Measurements from ENCODE around the gene RIPOR3.
"Not testable (repeated sequence)": the region's sequence is repeated elsewhere in the genome, so short reads cannot be mapped to it uniquely, and the experiment has no call there.

The RIPOR3 gene

GRCh38 chr20:50658804-50659380, 32.5 kb downstream of the RIPOR3 start:
- no peak for DNase-seq (ENCODE audit: low spot score)

GRCh38 chr20:50655311-50655880, 35.9 kb downstream of the RIPOR3 start:
- DNase-seq (ENCODE audit: low spot score): no peak

- no peak for DNase-seq (ENCODE audit: low spot score)
Measured at GRCh38 chr20:50654904-50655303, 36.4 kb downstream of the RIPOR3 start.

- peak; percentile 41 for DNase-seq (ENCODE audit: low spot score)
Measured at GRCh38 chr20:50652702-50653294, 38.5 kb downstream of the RIPOR3 start.

GRCh38 chr20:50651676-50652075, 39.7 kb downstream of the RIPOR3 start:
- no peak for DNase-seq (ENCODE audit: low spot score)

GRCh38 chr20:50649590-50649989, 41.8 kb downstream of the RIPOR3 start:
- no peak for DNase-seq (ENCODE audit: low spot score)

GRCh38 chr20:50648651-50649050, 42.7 kb downstream of the RIPOR3 start:
- no peak for DNase-seq (ENCODE audit: low spot score)

- DNase-seq (ENCODE audit: low spot score): no peak
Measured at GRCh38 chr20:50646483-50646996, 44.8 kb downstream of the RIPOR3 start.

GRCh38 chr20:50645253-50646068, 45.9 kb downstream of the RIPOR3 start:
- DNase-seq (ENCODE audit: low spot score): no peak

- no peak for DNase-seq (ENCODE audit: low spot score)
Measured at GRCh38 chr20:50642288-50642803, 49.0 kb downstream of the RIPOR3 start.

- DNase-seq (ENCODE audit: low spot score): not testable (repeated sequence)
Measured at GRCh38 chr20:50641625-50642287, 49.6 kb downstream of the RIPOR3 start.

- not testable (repeated sequence) for DNase-seq (ENCODE audit: low spot score)
Measured at GRCh38 chr20:50639971-50640711, 51.2 kb downstream of the RIPOR3 start.

GRCh38 chr20:50638015-50638847, 53.1 kb downstream of the RIPOR3 start:
- not testable (repeated sequence) for DNase-seq (ENCODE audit: low spot score)

GRCh38 chr20:50636601-50637540, 54.5 kb downstream of the RIPOR3 start:
- no peak for DNase-seq (ENCODE audit: low spot score)

- DNase-seq (ENCODE audit: low spot score): peak; percentile 80
Measured at GRCh38 chr20:50635676-50636600, 55.4 kb downstream of the RIPOR3 start.

- DNase-seq (ENCODE audit: low spot score): no peak
Measured at GRCh38 chr20:50635014-50635557, 56.3 kb downstream of the RIPOR3 start.

- no peak for DNase-seq (ENCODE audit: low spot score)
Measured at GRCh38 chr20:50634191-50634590, 57.2 kb downstream of the RIPOR3 start.

- no peak for DNase-seq (ENCODE audit: low spot score)
Measured at GRCh38 chr20:50633361-50633760, 58.0 kb downstream of the RIPOR3 start.
